Heart left ventricle (tissue), 13 donors: ENCODE data around the gene PATE3.

Source experiments
- CTCF ChIP-seq, 12 donors: fragments of 200-600 bp; sonication (generic) in 4 of 12; IDR thresholded peaks; one replicate each; pipeline versions ENCODE4 v1.5.0 to v1.8.0; 2018 to 2022; ENCODE audit warnings: antibody characterized with exemption in 12 of 12, mild to moderate bottlenecking in 5 of 12
- POLR2A ChIP-seq, 2 donors: fragments of 450-650 bp; IDR thresholded peaks; one replicate each; pipeline ENCODE4 v1.6.1; 2017; ENCODE audit warnings: antibody characterized with exemption in 2 of 2, mild to moderate bottlenecking in 2 of 2, moderate library complexity in 2 of 2
- donor health status: ischemic (EF 13 %, LVEDD 7.1; RV severe dilation, severe dysfunction).
- donor health status: DM: no; HTN: yes; CAD: no.
- donor health status: DM: no; HTN: no; CAD: no.
- donor health status: ischemic (EF 25% LVEDD 6.9; RV normal size, moderate dysfunction).
- donor health status: ischemic (EF 25% LVEDD 5.7; RV mildly dilated, moderate dysfunction).
- donor health status: ischemic (EF 35%, LVEDD 5.7; RV mildly dilated, moderate dysfunction).
- donor health status: nonischemic (EF 11% LVEDD 7.7; RV severe dilation, severe dysfunction).
- donor health status: DM: yes; HTN: yes; CAD: no.
- donor health status: PGD.
- donor health status: ischemic (EF 29% LVEDD 5.4; RV normal size, mild dysfunction).
- donor health status: nonischemic (EF 23%, LVEDD 6.1; RV moderate dilation, normal function).

DNA sequence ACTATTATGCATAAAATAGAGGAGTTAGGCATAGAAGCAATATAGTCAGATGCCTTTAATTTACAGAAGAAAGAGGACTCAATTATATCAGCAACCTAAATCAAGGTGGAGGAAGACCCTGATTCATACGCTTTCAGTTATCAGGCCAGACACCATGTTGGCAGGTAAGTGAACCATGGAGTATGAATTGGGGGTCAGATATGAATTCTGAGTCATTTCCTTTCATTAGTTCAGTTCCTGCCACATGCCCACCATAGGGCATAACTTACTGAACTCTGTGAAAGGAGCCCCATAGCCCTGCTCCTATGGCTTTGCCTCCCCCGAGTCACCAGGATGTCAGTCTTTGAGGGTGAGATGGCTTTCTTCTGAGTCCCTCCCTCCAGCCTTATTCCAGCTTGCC is 24.4 kb upstream of the PATE3 start:
- no peak for TF ChIP-seq CTCF (IDR thresholded peaks at IDR 0.05)
- TF ChIP-seq POLR2A (IDR thresholded peaks at IDR 0.05): no peak
